Measurements from ENCODE around the gene DLGAP1.
"Not testable (repeated sequence)": the region's sequence is repeated elsewhere in the genome, so short reads cannot be mapped to it uniquely, and the experiment has no call there.

DLGAP1 gene

GRCh38 chr18:3595369-3596273 is 859.5 kb downstream of the DLGAP1 start:
- no peak for DNase-seq

GRCh38 chr18:3594760-3595368 is 860.2 kb downstream of the DLGAP1 start:
- DNase-seq, result no peak

- DNase-seq, result peak; percentile 85
Observed at GRCh38 chr18:3593904-3594759, 861.0 kb downstream of the DLGAP1 start.

- DNase-seq, result no peak
Observed at GRCh38 chr18:3593381-3593903, 861.7 kb downstream of the DLGAP1 start.

- DNase-seq, result no peak
Observed at GRCh38 chr18:3592864-3593263, 862.2 kb downstream of the DLGAP1 start.

- DNase-seq, result no peak
Observed at GRCh38 chr18:3590096-3590630, 864.9 kb downstream of the DLGAP1 start.

GRCh38 chr18:3585656-3586509 is 869.2 kb downstream of the DLGAP1 start:
- DNase-seq, result peak; percentile 47

- no peak for DNase-seq
Observed at GRCh38 chr18:3584897-3585460, 870.1 kb downstream of the DLGAP1 start.

- DNase-seq, result no peak
Observed at GRCh38 chr18:3584266-3584861, 870.7 kb downstream of the DLGAP1 start.

- DNase-seq, result no peak
Observed at GRCh38 chr18:3583873-3584247, 871.2 kb downstream of the DLGAP1 start.

GRCh38 chr18:3583106-3583872 is 871.8 kb downstream of the DLGAP1 start:
- not testable (repeated sequence) for DNase-seq

GRCh38 chr18:3581890-3582289 is 873.2 kb downstream of the DLGAP1 start:
- no peak for DNase-seq

- not testable (repeated sequence) for DNase-seq
Observed at GRCh38 chr18:3580523-3581025, 874.5 kb downstream of the DLGAP1 start.

GRCh38 chr18:3579701-3580100 is 875.4 kb downstream of the DLGAP1 start:
- no peak for DNase-seq

- no peak for DNase-seq
Observed at GRCh38 chr18:3578621-3579020, 876.5 kb downstream of the DLGAP1 start.

- DNase-seq, result no peak
Observed at GRCh38 chr18:3577281-3577855, 877.7 kb downstream of the DLGAP1 start.

GRCh38 chr18:3572761-3573160 is 882.3 kb downstream of the DLGAP1 start:
- DNase-seq, result no peak

GRCh38 chr18:3566851-3567250 is 888.3 kb downstream of the DLGAP1 start:
- DNase-seq, result no peak

- no peak for DNase-seq
Observed at GRCh38 chr18:3560755-3561154, 894.4 kb downstream of the DLGAP1 start.

Data from activated T-cell treated with anti-CD3 and anti-CD28 coated beads for 4 hours (primary cell).